GM12891 (cell line): ENCODE measurements around the gene TOR3A.

Source experiments
- DNase-seq: peaks from one replicate; pipeline ENCODE4 v3.0.0; 2011; ENCODE audit warnings: low spot score; ENCODE audit not compliant: insufficient read length
- FAIRE-seq: peaks from 2 replicates; lab custom pipeline; 2011; peaks lifted over from hg19 to GRCh38; lab: Jason Lieb, UNC
- PAX5 ChIP-seq: IDR thresholded peaks from 2 replicates; pipeline ENCODE4 v1.6.1; 2011; ENCODE audit warnings: low read length, moderate library complexity, mild to moderate bottlenecking; ENCODE audit not compliant: insufficient read depth, severe bottlenecking
- POLR2A ChIP-seq: IDR thresholded peaks from 2 replicates; pipeline ENCODE4 v1.6.1; 2011; ENCODE audit warnings: low read depth, low read length, control low read depth
- POLR2AphosphoS5 ChIP-seq: IDR thresholded peaks from 2 replicates; pipeline ENCODE4 v1.6.1; 2011; ENCODE audit warnings: low read depth, low read length, control low read depth
- POU2F2 ChIP-seq: IDR thresholded peaks from 2 replicates; pipeline ENCODE4 v1.6.1; 2011; ENCODE audit warnings: low read depth, mild to moderate bottlenecking, control low read depth, low read length, moderate library complexity
- SPI1 ChIP-seq: IDR thresholded peaks from 2 replicates; pipeline ENCODE4 v1.6.1; 2011; ENCODE audit warnings: low read depth, low read length, control low read depth
- TAF1 ChIP-seq: IDR thresholded peaks from 2 replicates; pipeline ENCODE4 v1.6.1; 2011; ENCODE audit warnings: low read depth, low read length, control low read depth

Gene TOR3A

DNA sequence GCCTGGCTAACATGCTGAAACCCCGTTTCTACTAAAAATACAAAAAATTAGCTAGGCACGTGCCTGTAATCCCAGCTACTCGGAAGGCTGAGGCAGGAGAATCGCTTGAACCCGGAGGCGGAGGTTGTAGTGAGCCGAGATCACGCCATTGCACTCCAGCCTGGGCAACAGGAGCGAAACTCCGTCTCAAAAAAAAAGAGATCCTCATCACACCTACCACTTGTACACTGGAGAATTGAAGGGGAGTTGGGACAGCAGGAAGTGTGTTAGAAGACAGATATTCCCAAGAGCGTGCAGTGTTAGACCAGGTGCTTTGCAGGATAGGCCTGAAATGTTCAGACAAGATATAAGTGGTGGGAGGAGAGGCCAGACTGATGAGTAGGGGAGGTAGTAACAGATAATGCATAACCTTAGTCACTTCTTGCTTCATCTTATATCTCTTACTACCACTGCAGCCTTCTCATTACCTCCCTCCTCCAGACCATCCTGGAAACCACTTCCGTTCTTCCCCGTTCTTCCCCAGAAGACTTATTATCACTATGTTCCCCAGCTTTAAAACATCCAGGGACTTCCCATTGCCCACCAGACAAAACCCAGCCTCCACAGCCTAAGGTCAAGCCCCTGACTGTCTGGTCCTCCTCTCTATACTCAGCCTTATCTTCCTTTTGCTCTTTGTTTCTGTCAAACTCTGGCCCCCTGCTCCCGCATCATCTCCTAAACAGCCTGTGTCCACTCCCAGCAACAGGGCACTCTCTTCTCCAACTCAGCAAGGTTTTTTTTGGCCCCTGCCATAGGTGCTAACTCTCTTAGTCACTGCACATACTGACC lies 34.8 kb upstream of the TOR3A start:
- DNase-seq (no peak), FAIRE-seq (no peak)
- TF ChIP-seq PAX5 (no peak), TAF1 (no peak), POLR2AphosphoS5 (no peak), POU2F2 (no peak), POLR2A (no peak)

DNA sequence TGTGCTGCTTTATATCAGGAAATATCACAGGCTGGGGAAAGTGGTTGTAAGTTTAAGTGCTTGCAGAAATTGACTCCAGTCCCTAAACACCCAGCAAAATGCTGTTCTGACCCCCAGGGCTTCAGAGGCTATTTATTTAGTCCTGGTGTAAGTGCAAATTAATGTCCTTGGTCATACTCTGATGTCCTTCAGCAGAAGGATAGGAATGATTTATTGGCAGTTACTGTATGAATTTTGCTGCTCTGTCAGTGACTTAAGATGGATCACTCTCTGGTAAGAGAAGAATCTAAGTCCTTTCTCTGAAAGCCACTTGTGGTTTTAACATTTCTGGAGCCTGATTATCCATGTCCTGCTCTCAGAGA lies 34.3 kb upstream of the TOR3A start:
- no peak for FAIRE-seq
- no peak for DNase-seq
- TF ChIP-seq TAF1 (no peak), PAX5 (no peak), POU2F2 (no peak), POLR2A (no peak), SPI1 (no peak), POLR2AphosphoS5 (no peak)

GRCh38 chr1:179048339-179049124 lies 33.3 kb upstream of the TOR3A start:
- no peak for FAIRE-seq
- TF ChIP-seq POU2F2 = no peak
- no peak for TF ChIP-seq TAF1
- no peak for TF ChIP-seq PAX5
- no peak; the same call in 1 of the 2 replicates for TF ChIP-seq SPI1
- TF ChIP-seq POLR2A = no peak
- TF ChIP-seq POLR2AphosphoS5 = no peak
- no peak for DNase-seq

DNA sequence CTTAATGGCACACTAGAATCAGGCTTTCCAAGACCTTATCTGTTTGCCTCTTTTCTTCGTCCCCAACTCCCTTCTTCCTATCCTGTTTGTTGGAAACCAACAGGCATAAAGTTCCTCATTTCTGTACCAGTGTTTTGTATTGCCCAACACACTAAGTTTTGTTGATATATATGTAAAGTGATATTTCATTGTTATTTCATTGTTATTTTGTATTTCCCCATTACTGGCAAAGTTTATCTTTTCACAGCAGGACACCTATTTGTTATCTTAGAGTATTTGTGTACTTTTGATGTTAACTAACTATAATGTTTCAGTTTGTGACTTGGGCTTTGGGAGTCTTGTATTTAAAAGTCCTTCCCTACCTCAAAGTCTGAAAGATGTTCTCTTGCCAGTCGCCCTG lies 29.1 kb upstream of the TOR3A start:
- FAIRE-seq = no peak
- no peak for DNase-seq
- TF ChIP-seq POLR2A = no peak
- TF ChIP-seq SPI1 = no peak
- no peak for TF ChIP-seq TAF1
- TF ChIP-seq PAX5 = no peak
- no peak for TF ChIP-seq POU2F2
- TF ChIP-seq POLR2AphosphoS5 = no peak

- TF ChIP-seq POLR2AphosphoS5 = no peak
- TF ChIP-seq TAF1 = no peak
- no peak for TF ChIP-seq POU2F2
- no peak for TF ChIP-seq SPI1
- no peak for TF ChIP-seq PAX5
- TF ChIP-seq POLR2A = no peak
- no peak for DNase-seq
- FAIRE-seq = no peak
These were observed 28.4 kb upstream of the TOR3A start for GRCh38 chr1:179053486-179053885.

DNA sequence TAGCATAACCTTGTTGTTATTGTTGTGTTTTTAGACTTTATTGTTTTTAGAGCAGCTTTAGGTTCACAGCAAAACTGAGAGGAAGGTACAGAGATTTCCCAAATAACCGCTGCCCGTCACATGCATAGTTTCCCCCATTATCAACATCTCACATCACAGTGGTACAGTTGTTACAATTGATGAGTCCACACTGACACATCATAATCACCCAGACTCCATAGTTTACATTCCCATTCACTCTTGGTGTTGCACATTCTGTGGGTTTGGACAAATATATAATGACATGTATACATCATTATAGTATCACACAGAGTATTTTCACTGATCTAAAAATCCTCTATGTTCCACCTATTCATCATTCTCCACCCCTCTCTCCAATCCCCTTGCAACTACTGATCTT lies 25.9 kb upstream of the TOR3A start:
- DNase-seq (no peak), FAIRE-seq (no peak)
- TF ChIP-seq POLR2A (no peak), POU2F2 (no peak), TAF1 (no peak), POLR2AphosphoS5 (no peak), SPI1 (no peak), PAX5 (no peak)

DNA sequence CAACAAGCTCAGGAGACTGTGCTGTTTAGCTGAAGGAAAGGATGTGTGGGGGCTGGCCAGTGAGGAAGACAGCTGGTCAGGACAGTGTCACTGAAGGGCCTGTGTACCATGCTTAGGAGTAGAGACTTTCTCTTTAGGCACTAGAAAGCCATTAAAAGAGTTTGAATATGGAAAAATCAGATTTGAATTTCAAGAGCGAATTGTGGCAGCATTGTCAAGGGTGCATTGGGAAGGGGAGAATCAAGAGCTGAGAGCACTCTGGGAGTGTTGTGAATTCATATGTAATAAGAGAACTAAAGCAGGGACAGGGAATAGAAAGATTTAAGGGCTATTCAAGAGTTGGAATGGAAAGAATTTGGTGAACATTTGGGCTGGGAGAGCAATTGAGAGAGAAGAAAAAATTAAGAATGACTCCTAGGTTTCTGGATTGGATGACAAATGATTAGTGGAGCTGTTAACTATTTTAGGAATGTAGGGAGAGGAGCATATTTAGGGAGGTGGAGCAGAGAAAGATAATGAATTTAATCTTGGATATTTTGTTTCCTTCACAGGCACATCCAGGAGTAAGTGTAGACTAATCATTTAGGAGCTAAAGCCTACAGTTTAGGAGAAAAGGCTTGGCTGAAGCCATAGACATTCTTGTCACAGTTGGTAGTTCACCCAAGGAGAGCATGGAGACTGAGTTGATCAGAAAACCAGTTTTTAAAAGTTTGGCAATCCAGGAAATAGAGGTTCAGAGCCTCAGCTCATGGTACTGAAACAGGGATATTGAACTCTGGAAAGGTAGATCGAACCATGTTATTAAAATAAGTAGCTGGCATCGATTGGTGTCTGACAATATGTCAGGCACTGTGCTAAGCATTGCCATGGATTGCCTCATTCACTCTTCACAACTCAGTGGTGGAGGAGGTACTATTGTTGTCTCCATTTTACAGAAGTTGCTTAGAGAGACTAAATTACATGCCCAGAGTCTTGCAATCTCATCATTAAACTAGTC lies 23.1 kb upstream of the TOR3A start:
- DNase-seq (no peak), FAIRE-seq (no peak)
- TF ChIP-seq POU2F2 (no peak), POLR2A (no peak), POLR2AphosphoS5 (no peak), TAF1 (no peak), SPI1 (no peak), PAX5 (no peak)

GRCh38 chr1:179061360-179062282 lies 20.2 kb upstream of the TOR3A start:
- FAIRE-seq = no peak
- no peak for DNase-seq
- no peak for TF ChIP-seq SPI1
- TF ChIP-seq POLR2AphosphoS5 = no peak
- TF ChIP-seq PAX5 = no peak
- no peak for TF ChIP-seq TAF1
- no peak for TF ChIP-seq POU2F2
- TF ChIP-seq POLR2A = no peak
